ENCODE data around the gene CBLN3.

DNA sequence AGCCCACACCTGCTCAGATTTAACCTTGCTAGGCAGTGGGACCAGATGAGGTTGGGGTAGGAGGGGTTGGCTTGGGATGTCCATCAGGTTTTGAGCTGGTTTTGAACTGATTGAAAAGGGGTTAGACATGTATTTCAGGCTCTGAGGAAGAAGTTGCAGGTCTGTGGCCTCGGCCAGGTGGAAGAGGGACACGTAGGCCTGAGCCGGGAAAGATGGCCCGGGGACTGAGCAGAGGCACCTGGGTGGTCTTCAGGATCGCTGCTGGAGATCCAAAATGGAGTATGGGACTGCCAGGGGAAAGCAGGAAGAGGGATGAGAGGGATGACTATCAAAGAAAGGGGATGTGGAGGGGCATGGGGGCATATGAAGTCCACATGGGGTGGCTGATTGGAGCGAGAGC lies 23.1 kb downstream of the CBLN3 start:
- TF ChIP-seq EP300 (IDR thresholded peaks at IDR 0.05; ENCODE audit: borderline replicate concordance) (no peak), ZBTB7A (IDR thresholded peaks at IDR 0.05; ENCODE audit: low read depth) (no peak), FOXM1 (IDR thresholded peaks at IDR 0.05; ENCODE audit: borderline replicate concordance, low read depth) (no peak), NFIC (IDR thresholded peaks at IDR 0.05) (no peak)
- TF ChIP-seq, protein P1, sequence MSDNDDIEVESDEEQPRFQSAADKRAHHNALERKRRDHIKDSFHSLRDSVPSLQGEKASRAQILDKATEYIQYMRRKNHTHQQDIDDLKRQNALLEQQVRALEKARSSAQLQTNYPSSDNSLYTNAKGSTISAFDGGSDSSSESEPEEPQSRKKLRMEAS (IDR thresholded peaks at IDR 0.05): no peak
